ENCODE measurements around the gene CRIP2. TPM values are rescaled to one million over a fixed set of nuclear protein-coding genes. Genes with fewer than 3 reads are reported as not detected.

Gene CRIP2
- total and polyA plus RNA-seq, 2 experiments from 2014 or later, result 188 to 319 TPM

DNA sequence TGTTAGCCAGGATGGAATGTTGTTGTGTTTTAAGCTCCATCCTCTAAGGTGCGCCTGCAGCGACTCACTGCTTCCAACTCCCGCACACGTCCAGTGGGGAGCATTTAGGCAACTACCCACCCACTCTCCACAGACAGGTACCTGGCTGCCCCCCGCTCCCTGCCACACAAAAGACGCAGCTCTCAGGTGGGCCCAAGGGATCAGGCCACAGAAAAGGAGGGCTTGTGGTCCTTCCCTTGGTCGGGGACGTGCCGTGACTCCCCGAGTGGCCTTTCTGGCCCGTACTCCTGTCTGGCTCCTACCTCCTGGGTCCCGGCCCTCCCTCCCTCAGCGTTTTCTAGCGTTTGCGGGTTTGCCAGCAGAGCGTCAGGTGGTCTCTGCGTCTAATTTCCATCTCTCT is 32.6 kb downstream of the CRIP2 start:
- Histone ChIP-seq H3K9me3 (ENCODE audit: low read depth) (no peaks in the 10 kb centered on the region), H2AFZ (no peak overlapping the region), H3K4me3 (no peak overlapping the region), H3K27ac (no peak overlapping the region), H3K36me3 (ENCODE audit: low read depth) (no peaks in the 10 kb centered on the region), H3K9ac (no peak overlapping the region), H4K20me1 (ENCODE audit: insufficient read depth) (no peaks in the 10 kb centered on the region), H3K9me2 (ENCODE audit: insufficient read depth) (no peaks in the 10 kb centered on the region), H3K4me2 (ENCODE audit: unreplicated experiment) (no peak overlapping the region), H3K79me2 (ENCODE audit: insufficient read depth) (no peaks in the 10 kb centered on the region), H3F3A (ENCODE audit: insufficient read depth) (no peaks in the 10 kb centered on the region), H3K4me1 (ENCODE audit: insufficient read depth) (no peaks in the 10 kb centered on the region), H3K27me3 (replicated peaks; ENCODE audit: insufficient read depth) (peaks cover 19% of the 10 kb centered on the region)
- 55 to 59% methylated on average over 16 to 17 of the region's 17 CpGs for WGBS, 2 experiments (ENCODE audit: low coverage in 1 of 2, low lambda C conversion rate in 2 of 2, missing lambda C conversion rate in 2 of 2)
- in situ Hi-C loops (cut with MboI), result no loop called here
- no peak for DNase-seq
- TF ChIP-seq EZH2 (IDR thresholded peaks at IDR 0.05; ENCODE audit: insufficient read depth, poor library complexity, severe bottlenecking) (no peak), EZH2phosphoT487 (IDR thresholded peaks at IDR 0.05; ENCODE audit: insufficient read depth, low read depth) (no peak)

DNA sequence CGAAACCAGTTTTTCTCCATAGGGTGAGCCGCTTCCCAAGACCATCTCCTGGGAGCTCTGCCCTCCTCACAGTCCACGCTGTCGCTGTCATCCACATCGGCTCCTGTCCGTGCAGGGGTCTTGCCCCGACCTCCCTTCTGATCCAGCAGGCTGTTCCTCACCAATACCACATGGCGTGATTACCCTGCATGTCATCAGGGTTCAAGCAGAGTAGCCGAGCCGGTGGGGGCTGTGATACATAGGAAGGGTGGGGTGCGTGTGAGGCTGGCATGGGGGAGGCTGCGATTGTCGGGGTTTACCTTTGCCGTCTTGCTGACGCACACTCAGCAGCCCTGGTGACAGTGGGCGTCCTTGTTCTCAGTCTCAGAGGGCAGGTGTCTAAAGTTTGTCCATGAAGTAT is 33.4 kb downstream of the CRIP2 start:
- no peak for DNase-seq
- H3F3A ChIP-seq (ENCODE audit: insufficient read depth), result no peaks in the 10 kb centered on the region
- no peaks in the 10 kb centered on the region for H3K36me3 ChIP-seq (ENCODE audit: low read depth)
- no peaks in the 10 kb centered on the region for H3K79me2 ChIP-seq (ENCODE audit: insufficient read depth)
- WGBS, 2 experiments (ENCODE audit: low coverage in 1 of 2, low lambda C conversion rate in 2 of 2, missing lambda C conversion rate in 2 of 2), result 77% methylated on average over 16 of the region's 16 CpGs
- no peak overlapping the region for H3K4me2 ChIP-seq (ENCODE audit: unreplicated experiment)
- no peak overlapping the region for H2AFZ ChIP-seq
- H3K4me3 ChIP-seq, result no peak overlapping the region
- in situ Hi-C loops (cut with MboI), result no loop called here
- no peaks in the 10 kb centered on the region for H3K4me1 ChIP-seq (ENCODE audit: insufficient read depth)
- H4K20me1 ChIP-seq (ENCODE audit: insufficient read depth), result no peaks in the 10 kb centered on the region
- no peak overlapping the region for H3K9ac ChIP-seq
- H3K27me3 ChIP-seq (replicated peaks; ENCODE audit: insufficient read depth), result peaks cover 27% of the 10 kb centered on the region
- H3K9me3 ChIP-seq (ENCODE audit: low read depth), result no peaks in the 10 kb centered on the region
- no peak for TF ChIP-seq EZH2phosphoT487 (IDR thresholded peaks at IDR 0.05; ENCODE audit: insufficient read depth, low read depth)
- no peaks in the 10 kb centered on the region for H3K9me2 ChIP-seq (ENCODE audit: insufficient read depth)
- no peak overlapping the region for H3K27ac ChIP-seq

DNA sequence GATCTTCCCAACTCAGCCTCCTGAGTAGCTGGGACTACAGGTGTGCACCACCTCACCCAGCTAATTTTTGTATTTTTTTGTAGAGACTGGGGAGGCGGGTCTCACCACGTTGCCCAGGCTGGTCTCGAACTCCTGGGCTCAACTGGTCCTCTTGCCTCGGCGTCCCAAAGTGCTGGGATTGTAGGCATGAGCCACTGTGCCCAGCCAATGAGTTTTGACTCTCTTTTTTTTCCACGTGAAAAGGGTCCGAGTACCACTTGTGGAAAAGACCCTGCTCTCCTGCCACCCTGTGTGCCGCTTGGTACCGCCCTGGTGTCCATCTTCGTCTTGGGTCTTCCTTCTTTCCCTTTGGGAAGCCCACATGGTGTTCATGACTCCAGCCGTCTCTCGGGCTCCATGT is 34.0 kb downstream of the CRIP2 start:
- TF ChIP-seq EZH2phosphoT487 (IDR thresholded peaks at IDR 0.05; ENCODE audit: insufficient read depth, low read depth) (no peak), EZH2 (IDR thresholded peaks at IDR 0.05; ENCODE audit: insufficient read depth, poor library complexity, severe bottlenecking) (no peak)
- in situ Hi-C loops (cut with MboI), result no loop called here
- no peaks in the 10 kb centered on the region for H4K20me1 ChIP-seq (ENCODE audit: insufficient read depth)
- WGBS, 2 experiments (ENCODE audit: low coverage in 1 of 2, low lambda C conversion rate in 2 of 2, missing lambda C conversion rate in 2 of 2), result 63 to 66% methylated on average over 12 of the region's 12 CpGs
- H3K27ac ChIP-seq, result no peak overlapping the region
- no peaks in the 10 kb centered on the region for H3K36me3 ChIP-seq (ENCODE audit: low read depth)
- H2AFZ ChIP-seq, result no peak overlapping the region
- no peaks in the 10 kb centered on the region for H3K79me2 ChIP-seq (ENCODE audit: insufficient read depth)
- H3K9me2 ChIP-seq (ENCODE audit: insufficient read depth), result no peaks in the 10 kb centered on the region
- H3K4me2 ChIP-seq (ENCODE audit: unreplicated experiment), result no peak overlapping the region
- no peaks in the 10 kb centered on the region for H3F3A ChIP-seq (ENCODE audit: insufficient read depth)
- peaks cover 31% of the 10 kb centered on the region for H3K27me3 ChIP-seq (replicated peaks; ENCODE audit: insufficient read depth)
- no peak overlapping the region for H3K4me3 ChIP-seq
- H3K9me3 ChIP-seq (ENCODE audit: low read depth), result no peaks in the 10 kb centered on the region
- DNase-seq, result no peak
- H3K9ac ChIP-seq, result no peak overlapping the region
- no peaks in the 10 kb centered on the region for H3K4me1 ChIP-seq (ENCODE audit: insufficient read depth)

DNA sequence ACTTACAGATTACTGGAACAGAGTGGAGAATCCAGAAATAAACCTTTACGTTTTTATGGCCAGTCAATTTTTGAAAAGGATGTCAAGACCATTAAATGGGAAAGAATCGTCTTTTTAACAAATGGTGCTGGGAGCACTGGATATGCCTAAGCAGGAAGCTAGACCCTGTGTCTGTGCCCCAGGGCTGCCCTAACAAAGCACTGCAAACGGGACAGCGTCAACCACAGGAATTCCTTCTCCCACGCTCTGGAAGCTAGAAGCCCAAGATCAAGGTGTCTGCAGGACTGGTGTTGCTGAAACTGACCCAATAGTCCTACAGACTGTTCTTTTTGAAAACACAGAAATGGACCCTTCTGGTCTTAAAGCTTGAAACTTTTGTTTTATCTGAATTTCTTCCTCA is 42.5 kb downstream of the CRIP2 start:
- Histone ChIP-seq H3K4me2 (ENCODE audit: unreplicated experiment) (no peak overlapping the region), H3F3A (ENCODE audit: insufficient read depth) (no peaks in the 10 kb centered on the region), H3K9ac (no peak overlapping the region), H3K4me3 (no peak overlapping the region), H3K27ac (no peak overlapping the region), H3K27me3 (replicated peaks; ENCODE audit: insufficient read depth) (peaks cover 49% of the 10 kb centered on the region), H3K9me3 (ENCODE audit: low read depth) (no peaks in the 10 kb centered on the region), H3K9me2 (ENCODE audit: insufficient read depth) (no peaks in the 10 kb centered on the region), H4K20me1 (ENCODE audit: insufficient read depth) (no peaks in the 10 kb centered on the region), H3K4me1 (ENCODE audit: insufficient read depth) (no peaks in the 10 kb centered on the region), H2AFZ (no peak overlapping the region), H3K36me3 (ENCODE audit: low read depth) (no peaks in the 10 kb centered on the region), H3K79me2 (ENCODE audit: insufficient read depth) (no peaks in the 10 kb centered on the region)
- TF ChIP-seq EZH2phosphoT487 (IDR thresholded peaks at IDR 0.05; ENCODE audit: insufficient read depth, low read depth), result no peak
- TF ChIP-seq EZH2 (IDR thresholded peaks at IDR 0.05; ENCODE audit: insufficient read depth, poor library complexity, severe bottlenecking), result no peak
- in situ Hi-C loops (cut with MboI), result no loop called here
- 41 to 56% methylated on average over 5 of the region's 5 CpGs for WGBS, 2 experiments (ENCODE audit: low coverage in 1 of 2, low lambda C conversion rate in 2 of 2, missing lambda C conversion rate in 2 of 2)
- no peak for DNase-seq
